Measurements from ENCODE around the gene OBSL1. TPM values are rescaled to one million over a fixed set of nuclear protein-coding genes. Genes with fewer than 3 reads are reported as not detected.

Gene OBSL1
- total RNA-seq, 2 experiments from 2014 or later, result not detected

DNA sequence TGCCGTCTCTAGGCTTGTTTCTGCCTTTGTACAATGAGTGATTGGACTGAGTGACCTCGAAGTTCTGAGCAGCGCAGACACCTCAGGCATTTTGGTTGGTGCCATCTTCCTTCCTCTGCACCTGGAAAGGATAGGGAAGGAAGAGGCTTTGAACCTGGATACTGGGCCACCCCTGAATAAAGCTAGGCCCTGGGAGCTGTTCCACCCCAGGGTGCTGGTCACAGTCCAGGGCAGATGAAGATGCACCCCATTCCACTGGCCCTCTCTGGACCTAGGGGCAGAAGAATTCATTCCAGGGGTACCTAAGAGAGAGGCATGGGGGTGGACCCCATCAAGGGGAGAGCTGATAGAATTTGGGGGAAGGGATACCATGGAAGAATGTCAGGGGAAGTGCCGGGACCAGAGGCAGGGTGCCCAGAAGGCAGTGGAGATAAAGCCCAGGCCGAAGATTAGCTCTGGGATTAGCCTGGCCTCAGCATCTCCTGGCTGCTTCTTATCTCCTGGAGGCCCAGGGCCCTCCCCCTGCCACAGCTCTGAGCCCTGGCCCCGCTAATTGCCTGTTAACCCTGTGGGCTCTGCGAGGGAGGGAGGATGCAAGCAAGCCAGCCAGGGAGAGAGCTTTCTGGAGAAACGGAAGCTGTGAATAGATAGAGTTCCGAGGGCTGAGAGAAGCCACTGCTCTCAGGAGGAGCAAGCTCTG, 45.7 kb downstream of the OBSL1 start:
- H3K4me1 Mint-ChIP-seq, result peaks cover 2% of the 10 kb centered on the region
- no peak for DNase-seq
- no peaks in the 10 kb centered on the region for H3K9me3 Mint-ChIP-seq
- H3K4me3 Mint-ChIP-seq, result no peak overlapping the region
- ChIA-PET POLR2A (no interaction called here), CTCF (interaction anchor here (0.6 to 8.5 kb wide), 5 partner anchors 14 to 50 kb away, joined by 3 to 175 read pairs (median 4); partner anchors contain the start of gene GMPPA)
- H3K36me3 Mint-ChIP-seq (ENCODE audit: low read depth), result no peaks in the 10 kb centered on the region
- H3K27ac Mint-ChIP-seq, result no peak overlapping the region
- H3K27me3 Mint-ChIP-seq, result peaks cover 82% of the 10 kb centered on the region

- Mint-ChIP-seq H3K27ac (no peak overlapping the region), H3K4me3 (no peak overlapping the region), H3K27me3 (peaks cover 80% of the 10 kb centered on the region), H3K4me1 (peaks cover 2% of the 10 kb centered on the region), H3K36me3 (ENCODE audit: low read depth) (no peaks in the 10 kb centered on the region), H3K9me3 (no peaks in the 10 kb centered on the region)
- ChIA-PET CTCF (interaction anchor here (1.2 to 2.0 kb wide), 3 partner anchors 16 to 30 kb away, joined by 3 to 7 read pairs (median 5); partner anchors contain the start of genes CHPF and TMEM198), POLR2A (no interaction called here)
- DNase-seq, result no peak
Measured at GRCh38 chr2:219524817-219525216, 46.5 kb downstream of the OBSL1 start.

DNA sequence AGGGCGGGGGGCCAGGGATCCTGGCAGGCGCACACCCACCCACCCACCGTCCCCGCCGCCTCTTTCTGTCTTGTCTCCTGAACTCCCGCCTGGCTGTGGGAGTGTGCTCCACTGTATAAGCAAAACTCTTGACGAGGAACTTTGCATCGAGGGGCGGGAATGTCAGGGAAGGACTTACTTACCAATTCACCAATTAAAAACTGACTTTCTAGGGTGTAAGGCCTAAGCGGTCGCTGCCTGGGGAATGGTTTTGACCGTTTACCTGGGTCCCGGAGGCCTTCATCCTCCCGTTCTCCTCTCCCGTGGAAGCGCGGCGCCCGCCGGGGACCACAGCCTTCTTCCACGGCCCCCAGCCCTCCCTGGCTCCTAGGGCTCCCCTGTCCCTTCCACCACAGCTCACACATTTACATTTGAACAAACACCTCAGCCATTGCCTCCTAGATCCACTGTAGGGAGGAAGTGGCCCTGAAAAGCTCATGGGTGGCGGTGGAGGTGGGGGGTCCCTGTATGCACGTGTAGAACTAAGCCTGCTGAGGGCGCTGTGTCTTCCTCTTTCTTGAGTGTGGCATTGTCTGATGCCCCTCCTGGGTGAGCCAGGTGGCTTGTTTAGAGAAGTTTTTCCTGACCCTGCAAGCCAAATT, 48.2 kb downstream of the OBSL1 start:
- ChIA-PET CTCF (interaction anchor here (0.7 to 2.0 kb wide), 5 partner anchors 20 to 47 kb away, joined by 3 to 7 read pairs (median 4); partner anchors contain the start of genes CHPF and TMEM198), POLR2A (no interaction called here)
- Mint-ChIP-seq H3K9me3 (no peaks in the 10 kb centered on the region), H3K4me1 (peaks cover 2% of the 10 kb centered on the region), H3K4me3 (no peak overlapping the region), H3K27me3 (peaks cover 78% of the 10 kb centered on the region), H3K36me3 (ENCODE audit: low read depth) (no peaks in the 10 kb centered on the region), H3K27ac (no peak overlapping the region)
- DNase-seq, result no peak

GRCh38 chr2:219522111-219523030, 49.0 kb downstream of the OBSL1 start:
- CTCF ChIA-PET, result interaction anchor here (1.1 to 2.5 kb wide), 2 partner anchors 8 to 24 kb away, joined by 3 to 16 read pairs; partner anchors contain the start of gene GMPPA
- Mint-ChIP-seq H3K4me1 (peaks cover 2% of the 10 kb centered on the region), H3K27ac (no peak overlapping the region), H3K4me3 (no peak overlapping the region), H3K27me3 (peaks cover 78% of the 10 kb centered on the region), H3K9me3 (no peaks in the 10 kb centered on the region), H3K36me3 (ENCODE audit: low read depth) (no peaks in the 10 kb centered on the region)
- POLR2A ChIA-PET, result no interaction called here
- DNase-seq, result no peak

GRCh38 chr2:219521066-219521880, 50.1 kb downstream of the OBSL1 start:
- Mint-ChIP-seq H3K9me3 (no peaks in the 10 kb centered on the region), H3K4me1 (peaks cover 2% of the 10 kb centered on the region), H3K36me3 (ENCODE audit: low read depth) (no peaks in the 10 kb centered on the region), H3K27ac (no peak overlapping the region), H3K4me3 (no peak overlapping the region), H3K27me3 (peaks cover 79% of the 10 kb centered on the region)
- DNase-seq, result no peak
- ChIA-PET CTCF (interaction anchor here (0.7 to 2.5 kb wide), 4 partner anchors 9 to 26 kb away, joined by 3 to 16 read pairs (median 4); partner anchors contain the start of gene GMPPA), POLR2A (interaction anchor here (1.2 kb wide), 2 partner anchors 8 to 23 kb away, joined by 3 read pairs; partner anchors contain the start of gene GMPPA)

DNA sequence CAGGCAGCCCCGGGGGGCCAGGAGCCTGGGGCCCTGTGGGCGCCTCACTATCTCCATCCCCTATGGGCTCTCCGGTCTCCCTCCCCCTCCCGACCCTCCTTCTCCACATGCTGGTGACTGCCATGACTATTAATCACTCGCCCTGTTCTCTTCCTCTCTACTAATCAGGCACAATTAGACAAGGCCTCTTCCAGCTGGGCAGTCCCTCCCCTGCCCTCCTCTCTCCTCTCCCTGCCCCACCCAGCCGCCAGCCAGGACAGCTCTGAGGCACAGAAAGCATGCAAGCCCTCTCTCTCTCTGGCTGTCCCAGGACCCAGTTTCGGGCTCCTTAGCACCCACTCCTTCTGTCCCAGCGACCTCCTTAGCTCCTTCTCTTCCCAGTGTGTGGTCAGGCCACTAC, 51.3 kb downstream of the OBSL1 start:
- H3K4me1 Mint-ChIP-seq, result peaks cover 2% of the 10 kb centered on the region
- H3K27ac Mint-ChIP-seq, result no peak overlapping the region
- no peak overlapping the region for H3K4me3 Mint-ChIP-seq
- H3K27me3 Mint-ChIP-seq, result peaks cover 81% of the 10 kb centered on the region
- ChIA-PET POLR2A (interaction anchor here (0.8 to 1.2 kb wide), 3 partner anchors 9 to 21 kb away, joined by 3 read pairs; partner anchors contain the start of gene GMPPA), CTCF (interaction anchor here (0.6 to 2.5 kb wide), 5 partner anchors 10 to 27 kb away, joined by 3 to 16 read pairs (median 6); a partner anchor contains a TSS)
- no peak for DNase-seq
- no peaks in the 10 kb centered on the region for H3K9me3 Mint-ChIP-seq
- H3K36me3 Mint-ChIP-seq (ENCODE audit: low read depth), result no peaks in the 10 kb centered on the region

DNA sequence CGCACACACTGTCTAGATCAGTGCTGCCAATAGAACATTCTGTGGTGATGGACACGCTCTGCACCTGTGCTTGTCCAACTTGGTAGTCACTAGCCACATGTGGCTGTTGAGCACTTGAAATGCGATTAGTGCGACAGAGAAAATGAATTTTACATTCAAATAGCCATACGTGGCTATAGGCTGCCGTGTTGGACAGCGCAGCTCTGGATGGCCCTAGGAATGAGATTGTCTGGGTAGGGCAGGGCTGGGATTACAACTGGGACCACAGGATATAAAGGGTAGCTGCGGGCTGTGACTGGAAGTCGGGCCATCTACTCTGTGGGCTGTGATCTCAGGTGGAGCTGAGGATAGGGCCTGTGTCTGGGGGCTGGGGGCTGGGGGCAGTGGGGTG, 51.8 kb downstream of the OBSL1 start:
- H3K27me3 Mint-ChIP-seq, result peaks cover 77% of the 10 kb centered on the region
- POLR2A ChIA-PET, result interaction anchor here (0.8 kb wide), 1 partner anchor 10 kb away, joined by 3 read pairs; no protein-coding TSS in a partner anchor

DNA sequence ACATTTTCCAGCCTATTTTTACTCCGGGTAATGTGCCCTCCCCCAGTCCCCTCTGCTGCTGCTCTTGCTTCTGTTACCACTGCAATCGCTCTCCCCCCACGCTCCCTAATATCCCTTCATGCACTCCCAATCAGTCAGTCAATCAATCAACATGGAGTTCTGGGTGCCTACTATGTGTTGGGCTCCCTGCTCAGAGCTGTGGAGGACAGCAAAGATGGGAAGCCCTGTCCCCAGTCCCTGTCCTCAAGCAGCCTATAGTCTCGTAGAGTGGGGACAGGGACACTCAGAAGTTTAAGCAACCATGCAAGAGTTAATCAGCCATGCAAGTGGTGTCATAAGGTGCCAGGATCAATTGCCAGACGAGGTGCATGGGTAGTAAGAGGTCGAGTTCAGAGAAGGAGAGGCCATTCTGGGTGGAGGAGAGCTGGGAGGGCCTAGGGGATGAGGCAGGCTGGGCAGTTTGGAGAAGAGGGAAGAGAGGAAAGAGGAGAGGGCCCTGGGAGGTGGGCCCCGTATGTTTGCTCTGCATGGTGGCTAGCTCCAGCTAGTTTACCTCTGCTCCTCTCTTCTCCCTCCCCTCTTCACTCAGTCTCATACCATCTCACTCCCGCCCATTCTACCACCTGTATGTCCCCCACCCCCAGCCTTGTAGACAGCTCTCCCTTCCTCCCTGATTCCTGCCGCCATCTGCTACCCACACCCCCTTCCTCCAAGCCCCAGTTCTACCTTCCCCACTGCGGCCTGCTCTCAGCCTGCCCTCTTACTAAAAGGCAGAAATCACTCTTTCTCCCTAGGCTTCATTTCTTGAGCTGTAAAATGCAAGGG, 53.2 kb downstream of the OBSL1 start:
- Mint-ChIP-seq H3K9me3 (no peaks in the 10 kb centered on the region), H3K36me3 (ENCODE audit: low read depth) (no peaks in the 10 kb centered on the region)
- POLR2A ChIA-PET, result interaction anchor here (0.7 to 1.2 kb wide), 2 partner anchors 9 to 18 kb away, joined by 3 read pairs; no protein-coding TSS in a partner anchor

More for the DNA sequence above, 51.8 kb downstream of the OBSL1 start:
- Mint-ChIP-seq H3K4me3 (no peak overlapping the region), H3K36me3 (ENCODE audit: low read depth) (no peaks in the 10 kb centered on the region), H3K27ac (no peak overlapping the region), H3K4me1 (peaks cover 2% of the 10 kb centered on the region), H3K9me3 (no peaks in the 10 kb centered on the region)
- CTCF ChIA-PET, result interaction anchor here (1.5 to 2.5 kb wide), 3 partner anchors 10 to 24 kb away, joined by 4 to 16 read pairs (median 7); a partner anchor contains a TSS
- DNase-seq, result no peak

GRCh38 chr2:219516888-219517287, 54.5 kb downstream of the OBSL1 start:
- Mint-ChIP-seq H3K4me1 (peaks cover 4% of the 10 kb centered on the region), H3K27me3 (peaks cover 81% of the 10 kb centered on the region), H3K27ac (no peak overlapping the region), H3K9me3 (no peaks in the 10 kb centered on the region), H3K36me3 (ENCODE audit: low read depth) (no peaks in the 10 kb centered on the region), H3K4me3 (no peak overlapping the region)
- POLR2A ChIA-PET, result no interaction called here
- no peak for DNase-seq
- CTCF ChIA-PET, result no interaction called here

More for the DNA sequence above, 53.2 kb downstream of the OBSL1 start:
- DNase-seq, result no peak
- peaks cover 75% of the 10 kb centered on the region for H3K27me3 Mint-ChIP-seq
- H3K27ac Mint-ChIP-seq, result no peak overlapping the region
- peaks cover 6% of the 10 kb centered on the region for H3K4me1 Mint-ChIP-seq
- H3K4me3 Mint-ChIP-seq, result no peak overlapping the region
- CTCF ChIA-PET, result interaction anchor here (0.9 to 1.5 kb wide), 3 partner anchors 12 to 116 kb away, joined by 3 to 6 read pairs (median 4); a partner anchor contains a TSS

- ChIA-PET POLR2A (no interaction called here), CTCF (no interaction called here)
- Mint-ChIP-seq H3K4me3 (no peak overlapping the region), H3K27ac (no peak overlapping the region), H3K36me3 (ENCODE audit: low read depth) (no peaks in the 10 kb centered on the region), H3K27me3 (peaks cover 78% of the 10 kb centered on the region), H3K9me3 (no peaks in the 10 kb centered on the region), H3K4me1 (peaks cover 4% of the 10 kb centered on the region)
- no peak for DNase-seq
Measured at GRCh38 chr2:219515874-219516629, 55.3 kb downstream of the OBSL1 start.

DNA sequence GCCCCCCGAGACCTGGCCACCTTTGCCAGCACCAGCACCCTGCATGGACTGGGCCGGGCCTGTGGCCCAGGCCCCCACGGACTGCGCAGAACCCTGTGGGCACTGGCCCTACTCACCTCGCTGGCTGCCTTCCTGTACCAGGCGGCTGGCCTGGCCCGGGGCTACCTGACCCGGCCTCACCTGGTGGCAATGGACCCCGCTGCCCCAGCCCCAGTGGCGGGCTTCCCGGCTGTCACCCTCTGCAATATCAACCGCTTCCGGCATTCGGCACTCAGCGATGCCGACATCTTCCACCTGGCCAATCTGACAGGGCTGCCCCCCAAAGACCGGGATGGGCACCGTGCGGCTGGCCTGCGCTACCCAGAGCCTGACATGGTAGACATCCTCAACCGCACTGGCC, 56.5 kb downstream of the OBSL1 start:
- ChIA-PET POLR2A (no interaction called here), CTCF (interaction anchor here (0.6 kb wide), 1 partner anchor 40 kb away, joined by 3 read pairs; no protein-coding TSS in a partner anchor)
- Mint-ChIP-seq H3K4me3 (no peak overlapping the region), H3K4me1 (peaks cover 9% of the 10 kb centered on the region), H3K27me3 (peaks cover 79% of the 10 kb centered on the region), H3K36me3 (ENCODE audit: low read depth) (no peaks in the 10 kb centered on the region), H3K9me3 (no peaks in the 10 kb centered on the region), H3K27ac (no peak overlapping the region)
- DNase-seq, result no peak
